ENCODE measurements around the gene RDH11.

- no peak for TF ChIP-seq CTCF (IDR thresholded peaks at IDR 0.05)
- TF ChIP-seq POLR2A (IDR thresholded peaks at IDR 0.05): no peak
These were observed 51.1 kb downstream of the RDH11 start for GRCh38 chr14:67644428-67644827.

All from esophagus squamous epithelium (tissue), 4 donors.